H1 (cell line): ENCODE data around the gene MLYCD. TPM values are rescaled to one million over a fixed set of nuclear protein-coding genes. Genes with fewer than 3 reads are reported as not detected.
A peak's percentile ranks its signal among the peaks of the same experiment; 100 is the strongest.

Experiments
- GABPA ChIP-seq: IDR thresholded peaks from 2 replicates; pipeline ENCODE4 v1.6.1; 2011; ENCODE audit warnings: mild to moderate bottlenecking, low read length, moderate library complexity, borderline replicate concordance; ENCODE audit not compliant: insufficient read depth
- NANOG ChIP-seq: IDR thresholded peaks from 2 replicates; pipeline ENCODE4 v1.6.1; 2011; ENCODE audit warnings: low read length, low read depth, mild to moderate bottlenecking, inconsistent platforms; ENCODE audit not compliant: insufficient read depth, poor library complexity, severe bottlenecking
- polyA plus RNA-seq, 7 experiments: library from polyadenylated mRNA; depleted of rRNA in 3 of 7; stranded (reverse) in 5 of 7; unstranded in 2 of 7; fragments of >200 nt in 5 of 7; fragments of 200-250 nt in 2 of 7; gene quantifications; 1 replicate in 5 of 7; 2 replicates in 1 of 7; 4 replicates in 1 of 7; pipeline versions ENCODE4 v1.2.1 to v1.2.3, GENCODE V29; 2011 to 2013; ENCODE audit warnings: missing spikeins in 2 of 7, mixed read lengths in 2 of 7
- total RNA-seq: library from RNA; stranded (reverse); fragmentation: NEBNext Ultra II Directional; extraction: Animal tissue kit (Norgen Biotek cat#: 25700); gene quantifications from 2 replicates; pipeline ENCODE4 v1.2.1, GENCODE V29; 2021

Gene MLYCD
- total and polyA plus RNA-seq, 2 of the 8 experiments (the other 6 are each of a cell fraction or from before 2014, with no cell fraction given) = 3.7 to 7.0 TPM

- TF ChIP-seq GABPA (peak; percentile 72; the same call in 1 of the 2 replicates), NANOG (peak; percentile 14)
Observed at GRCh38 chr16:83956336-83957289, 57.7 kb downstream of the MLYCD start (continued).
